HL-60 (cell line): ENCODE results near the gene MED29.

ENCODE experiments used
- DNase-seq, 2 experiments: peaks; one replicate each; pipeline ENCODE4 v3.0.0-alpha.2; 2010 to 2020; ENCODE audit warnings: low read depth in 1 of 2, low spot score in 1 of 2
- H3K27ac ChIP-seq: fragments of 250-450 bp; sonication (Bioruptor Pico); replicated peaks from 2 replicates; pipeline ENCODE4 v1.5.1; 2020; ENCODE audit warnings: mild to moderate bottlenecking, moderate library complexity
- H3K27me3 ChIP-seq: fragments of 250-450 bp; sonication (Bioruptor Pico); 2 replicates; pipeline ENCODE4 v1.5.1; 2021; ENCODE audit warnings: mild to moderate bottlenecking, moderate library complexity; ENCODE audit not compliant: insufficient read depth, poor library complexity, severe bottlenecking
- H3K4me3 ChIP-seq: replicated peaks from 2 replicates; pipeline ENCODE4 v1.5.1; 2011; ENCODE audit warnings: mild to moderate bottlenecking, control low read depth, low read length; ENCODE audit not compliant: insufficient read depth
- CTCF ChIP-seq: IDR thresholded peaks from one replicate; pipeline ENCODE4 v1.5.1; 2011; ENCODE audit warnings: low read length, control low read depth, inconsistent platforms; ENCODE audit not compliant: insufficient read depth
- GABPA ChIP-seq: IDR thresholded peaks from 2 replicates; pipeline ENCODE4 v1.6.1; 2012; ENCODE audit warnings: low read depth
- POLR2AphosphoS5 ChIP-seq: IDR thresholded peaks from 2 replicates; pipeline ENCODE4 v1.6.1; 2012; ENCODE audit warnings: low read depth
- REST ChIP-seq: IDR thresholded peaks from 2 replicates; pipeline ENCODE4 v1.6.1; 2012; ENCODE audit warnings: low read depth; ENCODE audit not compliant: insufficient replicate concordance
- SPI1 ChIP-seq: IDR thresholded peaks from 2 replicates; pipeline ENCODE4 v1.6.1; 2012; ENCODE audit warnings: low read depth, mild to moderate bottlenecking, borderline replicate concordance

MED29 gene

GRCh38 chr19:39356647-39357046, 34.5 kb upstream of the MED29 start:
- DNase-seq: no peak
- H3K27me3 ChIP-seq: no peaks in the 10 kb centered on the region
- H3K27ac ChIP-seq: no peak overlapping the region
- H3K4me3 ChIP-seq: no peak overlapping the region
- TF ChIP-seq SPI1: no peak
- TF ChIP-seq CTCF: no peak
- TF ChIP-seq REST: no peak
- no peak for TF ChIP-seq GABPA

- Histone ChIP-seq H3K27ac (no peak overlapping the region), H3K4me3 (no peak overlapping the region), H3K27me3 (no peaks in the 10 kb centered on the region)
- no peak for DNase-seq
- TF ChIP-seq CTCF: no peak
- TF ChIP-seq POLR2AphosphoS5: no peak
- TF ChIP-seq REST: no peak
- no peak for TF ChIP-seq GABPA
- TF ChIP-seq SPI1: no peak
Observed at GRCh38 chr19:39359026-39359425, 32.2 kb upstream of the MED29 start.

GRCh38 chr19:39360599-39360998, 30.6 kb upstream of the MED29 start:
- DNase-seq: no peak
- no peak overlapping the region for H3K27ac ChIP-seq
- no peaks in the 10 kb centered on the region for H3K27me3 ChIP-seq
- H3K4me3 ChIP-seq: no peak overlapping the region
- TF ChIP-seq POLR2AphosphoS5 (no peak), SPI1 (no peak), REST (no peak), GABPA (no peak), CTCF (no peak)
